ENCODE results near the gene ACSM3. TPM values are rescaled to one million over a fixed set of nuclear protein-coding genes. Genes with fewer than 3 reads are reported as not detected.
"Not testable (repeated sequence)": the region's sequence is repeated elsewhere in the genome, so short reads cannot be mapped to it uniquely, and the experiment has no call there.

Gene ACSM3
- total RNA-seq, 1 experiment from 2014 or later: 1.8 TPM

GRCh38 chr16:20744922-20745440 is 18.8 kb upstream of the ACSM3 start:
- no peak overlapping the region for H3K4me3 ChIP-seq
- 0 out of 2 replicates have a peak, but pooled peaks cover 3% of the 10 kb centered on the region for H3K9me3 ChIP-seq (replicated peaks)
- DNase-seq: no peak
- no peaks in the 10 kb centered on the region for H3K27me3 ChIP-seq
- H3K36me3 ChIP-seq: 0 out of 2 replicates have a peak, but pooled peaks cover 2% of the 10 kb centered on the region
- no peak overlapping the region for H3K27ac ChIP-seq
- peaks cover 3% of the 10 kb centered on the region; the same call in 1 of the 2 replicates for H3K4me1 ChIP-seq

DNA sequence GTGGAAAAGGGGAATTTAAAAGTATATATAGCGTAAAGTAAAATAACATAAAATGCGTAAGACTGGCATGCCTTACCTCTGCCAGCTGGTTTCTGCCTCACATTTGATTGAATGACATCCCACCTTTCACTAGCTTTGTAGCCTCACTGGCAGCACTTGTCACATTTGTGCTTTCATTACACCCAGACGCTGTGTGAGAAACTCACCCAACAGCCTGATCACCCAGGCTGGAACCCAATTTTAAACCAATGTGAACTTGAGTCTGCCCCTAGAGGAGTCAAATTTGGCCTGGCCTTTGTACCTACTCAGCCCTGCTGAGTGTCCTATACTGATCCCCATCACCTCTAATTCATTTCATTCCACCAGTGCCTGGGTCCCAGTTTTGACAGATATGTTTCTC is 17.4 kb upstream of the ACSM3 start:
- Histone ChIP-seq H3K9me3 (replicated peaks) (0 out of 2 replicates have a peak, but pooled peaks cover 3% of the 10 kb centered on the region), H3K27me3 (no peaks in the 10 kb centered on the region), H3K4me3 (no peak overlapping the region), H3K4me1 (peaks cover 3% of the 10 kb centered on the region; the same call in 1 of the 2 replicates), H3K36me3 (no peaks in the 10 kb centered on the region), H3K27ac (no peak overlapping the region)
- no peak for DNase-seq

- H3K36me3 ChIP-seq: no peaks in the 10 kb centered on the region
- no peaks in the 10 kb centered on the region for H3K4me1 ChIP-seq
- 0 out of 2 replicates have a peak, but pooled peaks cover 3% of the 10 kb centered on the region for H3K9me3 ChIP-seq (replicated peaks)
- no peaks in the 10 kb centered on the region for H3K27me3 ChIP-seq
- no peak overlapping the region for H3K27ac ChIP-seq
- H3K4me3 ChIP-seq: no peak overlapping the region
- DNase-seq: no peak
These were observed 16.6 kb upstream of the ACSM3 start for GRCh38 chr16:20747030-20747816.

DNA sequence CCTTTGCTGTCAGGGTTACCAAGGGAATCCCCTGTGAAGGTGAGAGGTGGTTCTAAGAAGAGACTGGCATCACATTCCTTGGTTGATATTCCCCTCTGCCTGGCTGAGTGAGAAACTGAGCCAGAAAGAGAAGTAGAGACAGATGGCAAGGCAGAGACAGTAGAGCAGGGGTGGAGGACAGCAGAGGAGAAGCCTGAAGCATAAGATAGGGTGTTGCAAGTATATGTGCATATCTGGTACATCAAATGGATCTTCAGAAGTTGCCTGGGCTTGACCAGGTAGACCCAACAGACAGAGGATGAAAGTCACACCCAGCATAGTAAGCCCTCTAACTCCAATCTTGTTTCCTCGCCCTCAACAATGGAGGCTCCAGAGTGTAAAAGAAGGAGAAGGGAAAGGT is 14.3 kb upstream of the ACSM3 start:
- Histone ChIP-seq H3K27ac (no peak overlapping the region), H3K4me1 (no peaks in the 10 kb centered on the region), H3K9me3 (replicated peaks) (0 out of 2 replicates have a peak, but pooled peaks cover 3% of the 10 kb centered on the region), H3K4me3 (no peak overlapping the region), H3K36me3 (no peaks in the 10 kb centered on the region), H3K27me3 (no peaks in the 10 kb centered on the region)
- DNase-seq: no peak

- no peaks in the 10 kb centered on the region for H3K36me3 ChIP-seq
- no peak overlapping the region for H3K27ac ChIP-seq
- no peaks in the 10 kb centered on the region for H3K4me1 ChIP-seq
- no peak for DNase-seq
- H3K9me3 ChIP-seq (replicated peaks): 0 out of 2 replicates have a peak, but pooled peaks cover 3% of the 10 kb centered on the region
- no peak overlapping the region for H3K4me3 ChIP-seq
- no peaks in the 10 kb centered on the region for H3K27me3 ChIP-seq
These were observed 13.3 kb upstream of the ACSM3 start for GRCh38 chr16:20750558-20750957.

- H3K4me1 ChIP-seq: no peaks in the 10 kb centered on the region
- no peak overlapping the region for H3K4me3 ChIP-seq
- DNase-seq: no peak
- no peaks in the 10 kb centered on the region for H3K36me3 ChIP-seq
- H3K27ac ChIP-seq: no peak overlapping the region
- no peaks in the 10 kb centered on the region for H3K27me3 ChIP-seq
- no peaks in the 10 kb centered on the region for H3K9me3 ChIP-seq (replicated peaks)
These were observed 10.1 kb upstream of the ACSM3 start for GRCh38 chr16:20753727-20754126.

DNA sequence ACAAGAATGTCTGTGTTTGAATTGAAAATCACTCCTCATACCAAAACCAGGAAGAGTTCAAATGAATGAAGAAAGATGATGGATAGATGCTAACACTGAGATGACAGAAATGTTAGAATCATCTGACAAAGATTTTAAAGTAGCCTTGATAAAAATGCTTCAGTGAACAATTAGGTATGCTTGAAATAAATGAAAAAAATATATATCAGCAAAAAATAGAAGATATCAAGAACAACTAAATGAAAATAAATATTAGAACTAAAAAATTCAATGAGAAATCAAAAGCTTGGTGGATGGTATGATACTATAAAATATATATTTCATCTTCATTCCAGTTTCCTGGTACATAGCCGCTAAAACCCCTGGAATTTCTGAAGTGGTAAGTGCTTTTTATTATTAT is 8.6 kb upstream of the ACSM3 start:
- no peak overlapping the region for H3K4me3 ChIP-seq
- H3K9me3 ChIP-seq (replicated peaks): no peaks in the 10 kb centered on the region
- H3K4me1 ChIP-seq: no peaks in the 10 kb centered on the region

DNA sequence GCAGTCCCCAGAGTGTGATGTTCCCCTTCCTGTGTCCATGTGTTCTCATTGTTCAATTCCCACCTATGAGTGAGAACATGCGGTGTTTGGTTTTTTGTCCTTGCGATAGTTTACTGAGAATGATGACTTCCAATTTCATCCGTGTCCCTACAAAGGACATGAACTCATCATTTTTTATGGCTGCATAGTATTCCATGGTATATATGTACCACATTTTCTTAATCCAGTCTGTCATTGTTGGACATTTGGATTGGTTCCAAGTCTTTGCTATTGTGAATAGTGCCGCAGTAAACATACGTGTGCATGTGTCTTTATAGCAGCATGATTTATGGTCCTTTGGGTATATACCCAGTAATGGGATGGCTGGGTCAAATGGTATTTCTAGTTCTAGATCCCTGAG is 8.0 kb upstream of the ACSM3 start:
- not testable (repeated sequence) for H3K27me3 ChIP-seq; H3K36me3 ChIP-seq; H3K27ac ChIP-seq; H3K4me3 ChIP-seq; H3K4me1 ChIP-seq; H3K9me3 ChIP-seq (replicated peaks); DNase-seq

More for the DNA sequence above, 8.6 kb upstream of the ACSM3 start:
- H3K36me3 ChIP-seq: no peaks in the 10 kb centered on the region
- H3K27me3 ChIP-seq: no peaks in the 10 kb centered on the region
- no peak overlapping the region for H3K27ac ChIP-seq
- no peak for DNase-seq

- Histone ChIP-seq H3K9me3 (replicated peaks) (no peaks in the 10 kb centered on the region), H3K27ac (no peak overlapping the region), H3K4me3 (no peak overlapping the region), H3K27me3 (no peaks in the 10 kb centered on the region), H3K4me1 (no peaks in the 10 kb centered on the region), H3K36me3 (no peaks in the 10 kb centered on the region)
- DNase-seq: no peak
These were observed 3.5 kb upstream of the ACSM3 start for GRCh38 chr16:20760346-20760745.

- no peak overlapping the region for H3K27ac ChIP-seq
These were observed 2.6 kb upstream of the ACSM3 start for GRCh38 chr16:20761175-20761574.

DNA sequence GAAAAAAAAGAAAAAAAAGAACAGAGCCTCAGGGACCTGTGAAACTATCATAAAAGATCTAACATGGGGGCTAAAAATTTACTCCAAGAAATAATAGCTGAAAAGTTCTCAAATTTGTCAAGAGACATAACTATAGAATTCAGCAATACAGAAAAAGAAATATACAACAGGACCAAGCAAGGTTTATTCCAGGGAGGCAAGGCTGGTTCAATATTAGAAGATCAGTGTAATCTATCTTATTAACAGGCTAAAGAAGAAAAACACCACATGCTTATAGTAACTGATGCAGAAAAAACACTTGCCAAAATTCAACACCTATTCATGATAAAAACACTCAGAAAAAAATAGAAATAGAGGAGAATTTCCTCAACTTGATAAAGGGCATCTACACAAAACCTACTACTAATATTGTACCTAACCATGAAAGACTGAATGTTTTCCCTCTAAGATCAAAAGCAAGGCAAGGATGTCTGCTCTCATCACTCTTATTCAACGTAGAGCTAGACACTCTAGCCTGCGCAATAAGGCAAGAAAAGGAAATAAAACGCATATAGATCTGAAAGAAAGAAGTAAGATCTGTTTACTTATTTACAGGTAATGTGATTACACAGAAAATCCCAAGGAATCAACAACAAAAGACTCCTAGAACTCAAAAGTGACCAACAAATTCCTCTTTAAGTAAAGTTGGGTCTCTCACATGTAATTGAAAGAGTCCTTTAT is 1.2 kb upstream of the ACSM3 start:
- H3K4me3 ChIP-seq: no peak overlapping the region
- DNase-seq: no peak
- no peaks in the 10 kb centered on the region for H3K4me1 ChIP-seq
- no peak overlapping the region for H3K27ac ChIP-seq
- H3K9me3 ChIP-seq (replicated peaks): no peaks in the 10 kb centered on the region
- no peaks in the 10 kb centered on the region for H3K27me3 ChIP-seq
- H3K36me3 ChIP-seq: no peaks in the 10 kb centered on the region

More at GRCh38 chr16:20761175-20761574, 2.6 kb upstream of the ACSM3 start:
- H3K9me3 ChIP-seq (replicated peaks): no peaks in the 10 kb centered on the region
- H3K4me3 ChIP-seq: no peak overlapping the region
- no peaks in the 10 kb centered on the region for H3K4me1 ChIP-seq
- H3K27me3 ChIP-seq: no peaks in the 10 kb centered on the region
- DNase-seq: no peak
- H3K36me3 ChIP-seq: no peaks in the 10 kb centered on the region

DNA sequence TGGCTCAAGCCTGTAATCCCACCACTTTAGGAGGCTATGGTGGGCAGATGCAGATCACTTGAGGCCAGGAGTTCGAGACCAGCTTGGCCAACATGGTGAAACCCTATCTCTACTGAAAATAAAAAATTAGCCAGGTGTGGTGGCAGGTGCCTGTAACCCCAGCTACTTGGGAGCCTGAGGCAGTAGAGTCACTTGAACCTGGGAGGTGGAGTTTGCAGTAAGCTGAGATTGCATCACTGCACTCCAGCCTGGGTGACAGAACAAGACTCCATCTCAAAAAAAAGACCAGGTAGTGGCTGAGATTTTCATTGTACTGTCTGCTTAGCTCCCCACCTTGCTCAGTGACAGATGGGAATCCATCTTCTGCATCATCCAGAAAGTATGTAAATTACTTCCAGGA is 634 bp downstream of the ACSM3 start:
- H3K27me3 ChIP-seq; H3K27ac ChIP-seq; H3K9me3 ChIP-seq (replicated peaks); DNase-seq; H3K36me3 ChIP-seq; H3K4me3 ChIP-seq; H3K4me1 ChIP-seq: not testable (repeated sequence)

DNA sequence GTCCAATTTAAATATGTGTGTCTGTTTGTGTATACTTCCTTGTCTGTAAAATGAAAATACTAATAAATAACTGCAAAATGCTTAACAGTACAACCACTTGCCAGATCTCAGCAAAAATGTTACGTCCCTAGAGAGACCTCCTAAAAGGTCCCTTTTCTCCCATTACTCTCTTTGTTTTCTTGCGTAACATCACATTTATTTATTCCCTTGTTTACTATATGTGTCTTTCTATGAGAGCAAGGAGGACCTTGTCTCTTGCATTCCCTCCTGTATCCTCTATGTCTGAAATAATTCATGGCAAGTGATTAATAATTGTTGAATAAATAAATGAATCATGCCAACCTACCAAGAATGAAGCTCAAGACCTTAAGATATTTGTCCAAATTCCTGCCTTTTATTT is 1.9 kb downstream of the ACSM3 start:
- no peaks in the 10 kb centered on the region for H3K9me3 ChIP-seq (replicated peaks)
- no peaks in the 10 kb centered on the region for H3K27me3 ChIP-seq
- no peak overlapping the region for H3K4me3 ChIP-seq
- H3K27ac ChIP-seq: no peak overlapping the region
- no peak for DNase-seq
- H3K4me1 ChIP-seq: no peaks in the 10 kb centered on the region
- H3K36me3 ChIP-seq: no peaks in the 10 kb centered on the region

DNA sequence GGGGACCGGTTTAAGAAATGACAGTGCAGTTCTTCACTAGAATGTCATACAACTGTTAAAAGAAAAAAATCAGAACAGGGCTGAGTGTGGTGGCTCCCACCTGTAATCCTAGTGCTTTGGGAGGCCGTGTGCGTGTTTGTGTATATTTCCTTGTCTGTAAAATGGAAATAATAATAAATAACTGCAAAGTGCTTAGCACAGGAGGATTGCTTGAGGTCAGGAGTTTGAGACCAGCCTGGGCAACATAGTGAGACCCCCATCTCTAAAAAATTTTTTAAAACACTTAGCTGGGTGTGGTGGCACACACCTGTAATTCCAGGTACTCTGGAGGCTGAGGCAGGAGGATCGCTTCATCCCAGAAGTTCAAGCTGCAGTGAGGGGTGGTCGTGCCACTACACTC is 2.5 kb downstream of the ACSM3 start:
- Histone ChIP-seq H3K4me3 (no peak overlapping the region), H3K27ac (no peak overlapping the region), H3K4me1 (no peaks in the 10 kb centered on the region), H3K36me3 (no peaks in the 10 kb centered on the region), H3K27me3 (no peaks in the 10 kb centered on the region), H3K9me3 (replicated peaks) (no peaks in the 10 kb centered on the region)
- DNase-seq: no peak

DNA sequence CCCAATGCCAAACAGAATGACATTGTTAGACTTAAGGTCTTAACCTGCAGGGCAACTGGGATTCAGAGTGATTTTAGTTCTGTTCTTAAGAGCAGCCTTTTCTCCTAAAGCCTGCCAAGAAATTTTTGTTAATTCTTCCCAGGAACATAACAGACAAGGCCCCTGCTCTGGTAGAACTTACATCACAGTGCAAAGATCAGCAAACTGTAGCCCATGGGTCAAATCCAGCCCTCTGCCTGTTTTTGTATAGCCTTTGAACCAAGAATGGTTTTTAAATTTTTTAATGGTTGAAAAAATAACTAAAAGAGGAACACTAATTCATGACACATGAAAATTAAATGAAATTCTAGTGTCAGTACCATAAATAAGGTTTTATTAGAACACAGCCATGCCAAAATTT is 3.8 kb downstream of the ACSM3 start:
- Histone ChIP-seq H3K27ac (no peak overlapping the region), H3K4me3 (no peak overlapping the region), H3K9me3 (replicated peaks) (no peaks in the 10 kb centered on the region), H3K27me3 (no peaks in the 10 kb centered on the region), H3K4me1 (no peaks in the 10 kb centered on the region), H3K36me3 (no peaks in the 10 kb centered on the region)
- DNase-seq: no peak

Measured in SJCRH30 (cell line).